Neutrophil (primary cell): ENCODE measurements around the gene MCC.

ENCODE experiments used
- H3K27ac ChIP-seq: fragments of 200-600 bp; sonication (generic); 2 replicates; pipeline ENCODE4 v1.5.1; 2016; ENCODE audit warnings: mild to moderate bottlenecking, moderate library complexity
- H3K27me3 ChIP-seq: fragments of 200-600 bp; sonication (generic); 2 replicates; pipeline ENCODE4 v1.6.0; 2016; ENCODE audit warnings: mild to moderate bottlenecking
- H3K36me3 ChIP-seq: fragments of 200-600 bp; sonication (generic); 2 replicates; pipeline ENCODE4 v1.5.1; 2017
- H3K4me1 ChIP-seq, 2 experiments: fragments of 200-600 bp in 1 of 2; sonication (generic) in 1 of 2; 1 replicate in 1 of 2; 2 replicates in 1 of 2; pipeline versions ENCODE4 v1.5.1 to v1.6.1; 2013 to 2016; ENCODE audit warnings: low read depth in 1 of 2, low read length in 1 of 2, mild to moderate bottlenecking in 1 of 2, moderate library complexity in 1 of 2; ENCODE audit not compliant: control insufficient read depth in 1 of 2, insufficient read depth in 1 of 2
- H3K4me3 ChIP-seq, 2 experiments: fragments of 200-600 bp in 1 of 2; sonication (generic) in 1 of 2; 1 replicate in 1 of 2; 2 replicates in 1 of 2; pipeline ENCODE4 v1.5.1; 2013 to 2016; ENCODE audit warnings: low read depth in 1 of 2, low read length in 1 of 2, mild to moderate bottlenecking in 1 of 2, moderate library complexity in 1 of 2
- H3K9me3 ChIP-seq: fragments of 200-600 bp; sonication (generic); 2 replicates; pipeline ENCODE4 v1.5.1; 2016
- TF ChIP-seq, protein P1 (sequence below): fragments of 200-600 bp; sonication (generic); IDR thresholded peaks from 2 replicates; pipeline ENCODE4 v1.5.1; 2016; ENCODE audit warnings: antibody characterized with exemption

The MCC gene

DNA sequence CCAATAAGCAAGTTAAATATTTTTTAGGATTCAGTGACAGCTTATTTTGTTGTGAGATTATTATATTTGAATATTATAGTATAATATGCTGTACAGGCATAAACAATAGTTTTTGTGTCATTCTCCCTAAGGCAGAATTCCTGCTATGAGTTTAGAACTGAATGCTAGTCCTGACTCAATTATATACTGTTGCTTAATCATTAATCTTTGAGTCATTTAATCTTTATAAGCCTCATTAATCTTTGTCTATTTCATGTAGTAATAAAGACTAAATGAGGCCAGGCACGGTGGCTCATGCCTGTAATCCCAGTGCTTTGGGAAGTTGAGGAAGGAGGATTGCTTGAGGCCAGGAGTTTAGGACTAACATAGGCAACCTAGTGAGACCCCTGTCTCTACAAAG is 515.2 kb downstream of the MCC start:
- no peaks in the 10 kb centered on the region for H3K36me3 ChIP-seq
- H3K9me3 ChIP-seq = no peaks in the 10 kb centered on the region
- no peak overlapping the region for H3K27ac ChIP-seq
- no peak overlapping the region for H3K4me3 ChIP-seq
- peaks cover 8 to 16% of the 10 kb centered on the region in 2 experiments for H3K4me1 ChIP-seq
- H3K27me3 ChIP-seq = no peaks in the 10 kb centered on the region
- TF ChIP-seq, protein P1, sequence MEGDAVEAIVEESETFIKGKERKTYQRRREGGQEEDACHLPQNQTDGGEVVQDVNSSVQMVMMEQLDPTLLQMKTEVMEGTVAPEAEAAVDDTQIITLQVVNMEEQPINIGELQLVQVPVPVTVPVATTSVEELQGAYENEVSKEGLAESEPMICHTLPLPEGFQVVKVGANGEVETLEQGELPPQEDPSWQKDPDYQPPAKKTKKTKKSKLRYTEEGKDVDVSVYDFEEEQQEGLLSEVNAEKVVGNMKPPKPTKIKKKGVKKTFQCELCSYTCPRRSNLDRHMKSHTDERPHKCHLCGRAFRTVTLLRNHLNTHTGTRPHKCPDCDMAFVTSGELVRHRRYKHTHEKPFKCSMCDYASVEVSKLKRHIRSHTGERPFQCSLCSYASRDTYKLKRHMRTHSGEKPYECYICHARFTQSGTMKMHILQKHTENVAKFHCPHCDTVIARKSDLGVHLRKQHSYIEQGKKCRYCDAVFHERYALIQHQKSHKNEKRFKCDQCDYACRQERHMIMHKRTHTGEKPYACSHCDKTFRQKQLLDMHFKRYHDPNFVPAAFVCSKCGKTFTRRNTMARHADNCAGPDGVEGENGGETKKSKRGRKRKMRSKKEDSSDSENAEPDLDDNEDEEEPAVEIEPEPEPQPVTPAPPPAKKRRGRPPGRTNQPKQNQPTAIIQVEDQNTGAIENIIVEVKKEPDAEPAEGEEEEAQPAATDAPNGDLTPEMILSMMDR = no peak
